Stimulated activated CD4-positive, alpha-beta T cell treated with anti-CD3 and anti-CD28 coated beads, TNF-alpha, amount 100 ng/mL, for 4 hours (primary cell): ENCODE measurements around the gene FBXL20.
"Not testable (repeated sequence)": the region's sequence is repeated elsewhere in the genome, so short reads cannot be mapped to it uniquely, and the experiment has no call there.

Experiments used
- DNase-seq, 3 experiments: peaks; one replicate each; pipeline ENCODE4 v3.0.0-alpha.2; 2020; ENCODE audit warnings: low read depth in 3 of 3

FBXL20 gene

GRCh38 chr17:39250076-39250475, 151.3 kb downstream of the FBXL20 start:
- not testable (repeated sequence) for DNase-seq

GRCh38 chr17:39246274-39246673, 155.2 kb downstream of the FBXL20 start:
- DNase-seq: no peak

- peak; percentile 76 to 81 (median 80) for DNase-seq
Observed at GRCh38 chr17:39244600-39245570, 156.5 kb downstream of the FBXL20 start.

GRCh38 chr17:39244016-39244599, 157.3 kb downstream of the FBXL20 start:
- no peak for DNase-seq

GRCh38 chr17:39243155-39243554, 158.3 kb downstream of the FBXL20 start:
- DNase-seq: no peak

GRCh38 chr17:39240631-39241030, 160.8 kb downstream of the FBXL20 start:
- no peak for DNase-seq

GRCh38 chr17:39239640-39240314, 161.6 kb downstream of the FBXL20 start:
- peak; percentile 41 to 47 (median 43) for DNase-seq

GRCh38 chr17:39238311-39238972, 163.0 kb downstream of the FBXL20 start:
- peak in 2 of 3 experiments; percentile 61 to 72 for DNase-seq

- no peak for DNase-seq
Observed at GRCh38 chr17:39237586-39237985, 163.8 kb downstream of the FBXL20 start.

GRCh38 chr17:39236981-39237441, 164.4 kb downstream of the FBXL20 start:
- no peak for DNase-seq

- DNase-seq: no peak
Observed at GRCh38 chr17:39236450-39236927, 164.9 kb downstream of the FBXL20 start.

GRCh38 chr17:39235555-39236449, 165.6 kb downstream of the FBXL20 start:
- no peak for DNase-seq

- peak in 1 of 3 experiments; percentile 32 for DNase-seq
Observed at GRCh38 chr17:39231591-39232551, 169.6 kb downstream of the FBXL20 start.

- no peak for DNase-seq
Observed at GRCh38 chr17:39231091-39231561, 170.3 kb downstream of the FBXL20 start.

GRCh38 chr17:39230361-39230760, 171.1 kb downstream of the FBXL20 start:
- no peak for DNase-seq

- DNase-seq: no peak
Observed at GRCh38 chr17:39229274-39229913, 172.0 kb downstream of the FBXL20 start.

GRCh38 chr17:39227364-39227919, 174.0 kb downstream of the FBXL20 start:
- DNase-seq: no peak

- peak in 1 of 3 experiments; percentile 30 for DNase-seq
Observed at GRCh38 chr17:39225959-39226683, 175.3 kb downstream of the FBXL20 start.
